22Rv1 (cell line): Measurements from ENCODE around the gene NRP1.

Experiments used
- ZFX ChIP-seq: fragments of 450-650 bp; IDR thresholded peaks from 2 replicates; pipeline ENCODE4 v1.6.1; 2017; ENCODE audit warnings: antibody characterized with exemption, borderline replicate concordance
- TF ChIP-seq, protein P1 (sequence below): fragments of 450-650 bp; IDR thresholded peaks from 2 replicates; pipeline ENCODE4 v1.5.1; 2017; ENCODE audit warnings: mild to moderate bottlenecking

DNA sequence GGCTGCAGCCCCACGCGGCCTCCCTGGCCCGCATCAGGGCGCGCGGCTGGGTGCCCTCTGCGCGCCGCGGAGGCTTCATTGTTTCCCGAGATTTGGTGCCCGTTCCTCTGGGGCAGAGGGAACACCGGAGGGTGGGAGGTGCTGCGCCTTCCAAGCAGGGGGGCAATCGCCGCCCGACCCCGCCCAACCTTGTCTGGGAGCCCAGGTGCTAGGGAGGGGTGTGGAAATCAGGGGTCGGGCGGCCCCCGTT, 1.0 kb upstream of the NRP1 start:
- TF ChIP-seq, protein P1, sequence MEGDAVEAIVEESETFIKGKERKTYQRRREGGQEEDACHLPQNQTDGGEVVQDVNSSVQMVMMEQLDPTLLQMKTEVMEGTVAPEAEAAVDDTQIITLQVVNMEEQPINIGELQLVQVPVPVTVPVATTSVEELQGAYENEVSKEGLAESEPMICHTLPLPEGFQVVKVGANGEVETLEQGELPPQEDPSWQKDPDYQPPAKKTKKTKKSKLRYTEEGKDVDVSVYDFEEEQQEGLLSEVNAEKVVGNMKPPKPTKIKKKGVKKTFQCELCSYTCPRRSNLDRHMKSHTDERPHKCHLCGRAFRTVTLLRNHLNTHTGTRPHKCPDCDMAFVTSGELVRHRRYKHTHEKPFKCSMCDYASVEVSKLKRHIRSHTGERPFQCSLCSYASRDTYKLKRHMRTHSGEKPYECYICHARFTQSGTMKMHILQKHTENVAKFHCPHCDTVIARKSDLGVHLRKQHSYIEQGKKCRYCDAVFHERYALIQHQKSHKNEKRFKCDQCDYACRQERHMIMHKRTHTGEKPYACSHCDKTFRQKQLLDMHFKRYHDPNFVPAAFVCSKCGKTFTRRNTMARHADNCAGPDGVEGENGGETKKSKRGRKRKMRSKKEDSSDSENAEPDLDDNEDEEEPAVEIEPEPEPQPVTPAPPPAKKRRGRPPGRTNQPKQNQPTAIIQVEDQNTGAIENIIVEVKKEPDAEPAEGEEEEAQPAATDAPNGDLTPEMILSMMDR = no peak
- TF ChIP-seq ZFX = no peak
